Esophagus muscularis mucosa (tissue), 4 donors: ENCODE results near the gene CASTOR1. TPM values are rescaled to one million over a fixed set of nuclear protein-coding genes. Genes with fewer than 3 reads are reported as not detected.

Experiments
- DNase-seq: peaks from one replicate; pipeline ENCODE4 v3.0.0-alpha.2; 2017; ENCODE audit errors: extremely low spot score
- H3K27ac ChIP-seq, 4 donors: fragments of 200-600 bp; sonication (generic); replicated peaks in 1 of 4; 1 replicate in 3 of 4; 2 replicates in 1 of 4; pipeline ENCODE4 v1.5.1; 2016 to 2019; ENCODE audit warnings: mild to moderate bottlenecking in 1 of 4
- H3K27me3 ChIP-seq, 4 donors: fragments of 200-600 bp; sonication (generic); one replicate each; pipeline versions ENCODE4 v1.5.1 to v1.6.0; 2016 to 2019
- H3K36me3 ChIP-seq, 4 donors: fragments of 200-600 bp; sonication (generic); one replicate each; pipeline ENCODE4 v1.5.1; 2016 to 2019
- H3K4me1 ChIP-seq, 4 donors: fragments of 200-600 bp; sonication (generic); one replicate each; pipeline ENCODE4 v1.5.1; 2016 to 2019
- H3K4me3 ChIP-seq, 4 donors: fragments of 200-600 bp; sonication (generic); 1 replicate in 2 of 4; 2 replicates in 2 of 4; pipeline ENCODE4 v1.5.1; 2016 to 2019; ENCODE audit warnings: mild to moderate bottlenecking in 4 of 4, moderate library complexity in 1 of 4
- H3K9me3 ChIP-seq, 4 donors: fragments of 200-600 bp; sonication (generic); 1 replicate in 3 of 4; 2 replicates in 1 of 4; pipeline ENCODE4 v1.5.1; 2016 to 2019
- CTCF ChIP-seq, 3 experiments: fragments of 200-600 bp in 2 of 3; fragments of 450-650 bp in 1 of 3; sonication (generic) in 2 of 3; IDR thresholded peaks; one replicate each; pipeline ENCODE4 v1.5.1; 2017 to 2019; ENCODE audit warnings: antibody characterized with exemption in 3 of 3, mild to moderate bottlenecking in 2 of 3, moderate library complexity in 1 of 3
- EP300 ChIP-seq: sonication (generic); formaldehyde crosslinking; IDR thresholded peaks from one replicate; pipeline ENCODE4 v1.6.1; 2017; ENCODE audit warnings: antibody characterized with exemption
- POLR2A ChIP-seq: fragments of 450-650 bp; IDR thresholded peaks from one replicate; pipeline ENCODE4 v1.6.1; 2017; ENCODE audit warnings: antibody characterized with exemption, moderate library complexity, mild to moderate bottlenecking, low read depth
- POLR2AphosphoS5 ChIP-seq, 2 donors: sonication (generic); formaldehyde crosslinking; IDR thresholded peaks; one replicate each; pipeline ENCODE4 v1.6.1; 2017; ENCODE audit warnings: antibody characterized with exemption in 2 of 2
- WGBS: methylation state at CpG from one replicate; pipeline ENCODE4 v1.1.5; 2018; 5-methylcytosine and 5-hydroxymethylcytosine counted together
- intact Hi-C: fragments of 100-400 bp; cut with DNase I; formaldehyde crosslinking; loops from one replicate; pipeline ENCODE4 v1.15.1; 2023
- total RNA-seq, 4 donors: library from RNA; depleted of rRNA; stranded (reverse); fragments of >200 nt; gene quantifications; one replicate each; pipeline versions ENCODE4 v1.1.0 to v1.2.1, GENCODE V29; 2016

Gene CASTOR1
- total RNA-seq, 4 donors from 2014 or later = 16.5 to 19.4 (median 17.8) TPM

- DNase-seq = no peak
- no peaks in the 10 kb centered on the region for H3K27me3 ChIP-seq
- peaks cover 14 to 54% (median 38%) of the 10 kb centered on the region in 4 donors for H3K36me3 ChIP-seq
- H3K4me1 ChIP-seq = peaks cover 41 to 52% (median 50%) of the 10 kb centered on the region in 4 donors
- TF ChIP-seq EP300 (no peak), CTCF (IDR thresholded peaks at IDR 0.05) (peak; percentile 67 to 92 (median 82)), POLR2AphosphoS5 (IDR thresholded peaks at IDR 0.05) (peak; percentile 87 to 90)
- no peaks in the 10 kb centered on the region for H3K9me3 ChIP-seq
- peak overlapping the region; percentile 76 to 99 (median 92) for H3K4me3 ChIP-seq
- intact Hi-C loops = loop anchor here (1.0 to 2.0 kb wide), 3 partner anchors 39 to 98 kb away; partner anchors contain the start of gene TBC1D10A
- WGBS = 11% methylated on average over 3 of the region's 5 CpGs
- H3K27ac ChIP-seq = peak overlapping the region; percentile 94 to 99 (median 98)
Observed at GRCh38 chr22:30287648-30288418, 1.5 kb downstream of the CASTOR1 start.

- Histone ChIP-seq H3K27ac (no peak overlapping the region), H3K4me1 (peaks cover 37 to 46% (median 45%) of the 10 kb centered on the region in 4 donors), H3K9me3 (no peaks in the 10 kb centered on the region), H3K27me3 (no peaks in the 10 kb centered on the region), H3K36me3 (peaks cover 14 to 52% (median 30%) of the 10 kb centered on the region in 4 donors), H3K4me3 (no peak overlapping the region)
- TF ChIP-seq POLR2AphosphoS5 (IDR thresholded peaks at IDR 0.05) (no peak), EP300 (no peak), CTCF (IDR thresholded peaks at IDR 0.05) (peak; percentile 76 to 89 (median 77)), POLR2A (no peak)
- 36% methylated on average over 9 of the region's 31 CpGs for WGBS
- no peak for DNase-seq
- intact Hi-C loops = loop anchor here (2.0 kb wide), 1 partner anchor 72 kb away; no protein-coding TSS in a partner anchor
Observed at GRCh38 chr22:30286813-30287647, 2.3 kb downstream of the CASTOR1 start.

GRCh38 chr22:30286331-30286730 is 3.0 kb downstream of the CASTOR1 start:
- no peaks in the 10 kb centered on the region for H3K27me3 ChIP-seq
- WGBS = 87% methylated on average over 4 of the region's 5 CpGs
- no peak for DNase-seq
- H3K9me3 ChIP-seq = no peaks in the 10 kb centered on the region
- H3K4me3 ChIP-seq = no peak overlapping the region
- TF ChIP-seq POLR2A (no peak), POLR2AphosphoS5 (IDR thresholded peaks at IDR 0.05) (no peak), CTCF (IDR thresholded peaks at IDR 0.05) (no peak), EP300 (no peak)
- peaks cover 30 to 39% (median 38%) of the 10 kb centered on the region in 4 donors for H3K4me1 ChIP-seq
- intact Hi-C loops = loop anchor here (2.0 kb wide), 1 partner anchor 72 kb away; no protein-coding TSS in a partner anchor
- no peak overlapping the region for H3K27ac ChIP-seq
- peaks cover 14 to 49% (median 29%) of the 10 kb centered on the region in 4 donors for H3K36me3 ChIP-seq

- TF ChIP-seq CTCF (IDR thresholded peaks at IDR 0.05) (no peak), EP300 (no peak), POLR2A (no peak), POLR2AphosphoS5 (IDR thresholded peaks at IDR 0.05) (no peak)
- no peak for DNase-seq
- Histone ChIP-seq H3K4me3 (no peak overlapping the region), H3K27ac (no peak overlapping the region), H3K27me3 (no peaks in the 10 kb centered on the region), H3K36me3 (peaks cover 14 to 49% (median 29%) of the 10 kb centered on the region in 4 donors), H3K4me1 (peaks cover 25 to 34% (median 33%) of the 10 kb centered on the region in 4 donors), H3K9me3 (no peaks in the 10 kb centered on the region)
- intact Hi-C loops = loop anchor here (2.0 kb wide), 1 partner anchor 73 kb away; no protein-coding TSS in a partner anchor
- 100% methylated on average over 1 of the region's 8 CpGs for WGBS
Observed at GRCh38 chr22:30285846-30286200, 3.5 kb downstream of the CASTOR1 start.
